Mucosa of descending colon (tissue), 3 donors: ENCODE results near the gene CD63. TPM values are rescaled to one million over a fixed set of nuclear protein-coding genes. Genes with fewer than 3 reads are reported as not detected.

Source experiments
- ATAC-seq: fragments of 200-7000 bp; cut with Tn5 transposase; one replicate; pipeline ENCODE4 v1.9.1; 2020; ENCODE audit warnings: mild to moderate bottlenecking, moderate library complexity
- DNase-seq, 3 donors: peaks; one replicate each; pipeline ENCODE4 v3.0.0-alpha.2; 2020
- H3K36me3 ChIP-seq: fragments of 200-600 bp; one replicate; pipeline ENCODE4 v1.8.0; 2021; ENCODE audit warnings: low read depth, mild to moderate bottlenecking
- H3K4me1 ChIP-seq: fragments of 200-600 bp; one replicate; pipeline ENCODE4 v1.8.0; 2021; ENCODE audit warnings: low read depth, mild to moderate bottlenecking
- H3K4me3 ChIP-seq: fragments of 200-600 bp; one replicate; pipeline ENCODE4 v1.8.0; 2021; ENCODE audit warnings: mild to moderate bottlenecking
- H3K9me3 ChIP-seq: fragments of 200-600 bp; one replicate; pipeline ENCODE4 v1.8.0; 2021; ENCODE audit warnings: mild to moderate bottlenecking
- intact Hi-C, 2 donors: fragments of 100-400 bp; cut with DNase I in 1 of 2; cut with micrococcal nuclease in 1 of 2; formaldehyde crosslinking; loops; one replicate each; pipeline versions ENCODE4 v1.11.0 to v1.11.1; 2022; cut with DNase I, micrococcal nuclease
- total RNA-seq, 3 donors: library from RNA; stranded (reverse); fragmentation: NEBNext Ultra II Directional in 2 of 3; extraction: Animal tissue kit (Norgen Biotek cat#: 25700) in 2 of 3; gene quantifications; one replicate each; pipeline versions ENCODE4 v1.2.1 to v1.2.4, GENCODE V29; 2021 to 2023
- TF ChIP-seq, protein P1 (sequence below): fragments of 200-600 bp; IDR thresholded peaks from one replicate; pipeline ENCODE4 v1.8.0; 2022; ENCODE audit warnings: antibody characterized with exemption, mild to moderate bottlenecking
- donor health status: DM: no; HTN: no; CAD: no; lungs with moderate emphysema.
- donor health status: DM: no; HTN: no; CAD: no.
- donor health status: DM: no; HTN: yes; CAD: no.

CD63 gene
- total RNA-seq, 3 donors from 2014 or later = 992 to 1,177 (median 1,016) TPM

DNA sequence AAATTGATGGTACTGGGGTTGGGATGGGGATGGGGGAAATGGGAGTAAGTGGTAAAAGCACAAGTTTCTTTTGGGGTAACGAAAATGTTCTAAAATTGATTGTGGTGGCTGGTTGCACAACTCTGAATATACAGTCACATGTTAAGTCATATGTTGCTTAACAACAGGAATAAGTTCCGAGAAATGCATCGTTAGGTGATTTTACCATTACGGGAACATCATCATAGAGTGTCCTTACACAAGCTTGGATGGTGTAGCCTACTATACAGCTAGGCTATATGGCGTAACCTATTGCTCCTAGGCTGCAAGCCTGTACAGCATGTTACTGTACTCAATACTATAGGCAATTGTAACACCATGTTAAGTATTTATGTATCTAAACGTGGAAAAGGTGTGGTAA, 52.1 kb downstream of the CD63 start:
- TF ChIP-seq, protein P1, sequence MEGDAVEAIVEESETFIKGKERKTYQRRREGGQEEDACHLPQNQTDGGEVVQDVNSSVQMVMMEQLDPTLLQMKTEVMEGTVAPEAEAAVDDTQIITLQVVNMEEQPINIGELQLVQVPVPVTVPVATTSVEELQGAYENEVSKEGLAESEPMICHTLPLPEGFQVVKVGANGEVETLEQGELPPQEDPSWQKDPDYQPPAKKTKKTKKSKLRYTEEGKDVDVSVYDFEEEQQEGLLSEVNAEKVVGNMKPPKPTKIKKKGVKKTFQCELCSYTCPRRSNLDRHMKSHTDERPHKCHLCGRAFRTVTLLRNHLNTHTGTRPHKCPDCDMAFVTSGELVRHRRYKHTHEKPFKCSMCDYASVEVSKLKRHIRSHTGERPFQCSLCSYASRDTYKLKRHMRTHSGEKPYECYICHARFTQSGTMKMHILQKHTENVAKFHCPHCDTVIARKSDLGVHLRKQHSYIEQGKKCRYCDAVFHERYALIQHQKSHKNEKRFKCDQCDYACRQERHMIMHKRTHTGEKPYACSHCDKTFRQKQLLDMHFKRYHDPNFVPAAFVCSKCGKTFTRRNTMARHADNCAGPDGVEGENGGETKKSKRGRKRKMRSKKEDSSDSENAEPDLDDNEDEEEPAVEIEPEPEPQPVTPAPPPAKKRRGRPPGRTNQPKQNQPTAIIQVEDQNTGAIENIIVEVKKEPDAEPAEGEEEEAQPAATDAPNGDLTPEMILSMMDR = no peak
- DNase-seq = no peak
- Histone ChIP-seq H3K4me1 (peaks cover 6% of the 10 kb centered on the region), H3K4me3 (no peak overlapping the region), H3K36me3 (no peaks in the 10 kb centered on the region), H3K9me3 (no peaks in the 10 kb centered on the region)
- intact Hi-C loops = no loop called here
- no peak for ATAC-seq

DNA sequence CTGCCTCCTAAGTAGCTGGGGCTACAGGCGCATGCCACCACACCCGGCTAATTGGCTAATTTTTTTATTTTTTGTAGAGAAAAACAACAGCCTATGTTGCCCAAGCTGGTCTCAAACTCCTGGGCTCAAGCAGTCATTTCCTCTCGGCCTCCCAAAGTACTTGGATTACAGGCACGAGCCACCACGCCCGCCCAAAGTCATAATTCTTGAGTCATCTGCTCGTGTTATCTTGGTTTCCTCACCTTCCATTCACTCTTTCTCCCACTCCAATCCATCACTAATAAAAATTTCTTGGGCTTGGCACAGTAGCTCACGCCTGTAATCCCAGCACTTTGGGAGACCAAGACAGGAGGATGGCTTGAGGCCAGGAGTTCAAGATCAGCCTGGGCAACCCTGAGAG, 53.1 kb downstream of the CD63 start:
- peak; percentile 72 for ATAC-seq
- H3K9me3 ChIP-seq = no peaks in the 10 kb centered on the region
- intact Hi-C loops = no loop called here

More for the DNA sequence above, 53.1 kb downstream of the CD63 start:
- TF ChIP-seq, protein P1 = no peak
- Histone ChIP-seq H3K4me3 (no peak overlapping the region), H3K36me3 (no peaks in the 10 kb centered on the region), H3K4me1 (peaks cover 10% of the 10 kb centered on the region)
- DNase-seq = peak in 2 of 3 donors; percentile 33 to 45

Other genes starting within 250 kb of the CD63 start
- not detected for gene OR6C68, start 236.6 kb downstream of the CD63 start, total RNA-seq
- gene OR6C4, start 179.4 kb downstream of the CD63 start, total RNA-seq = not detected
- gene OR2AP1, start 156.5 kb downstream of the CD63 start, total RNA-seq = not detected
- not detected for gene OR10P1, start 92.1 kb downstream of the CD63 start, total RNA-seq
- gene ITGA7, start 21.1 kb downstream of the CD63 start, total RNA-seq = 100 to 1,000 TPM in 1 of 3 donors, 10 to 100 TPM in 2; 16.5 to 449 (median 46.0) TPM
- gene BLOC1S1, start 13.0 kb downstream of the CD63 start, total RNA-seq = 100 to 1,000 TPM; 201 to 285 (median 241) TPM
- 10 to 100 TPM; 21.5 to 48.1 (median 35.8) TPM for gene RDH5, start 8.6 kb downstream of the CD63 start, total RNA-seq
- 10 to 100 TPM in 1 of 3 donors, 1 to 10 TPM in 2; 1.0 to 13.8 (median 2.8) TPM for gene GDF11, start 14.1 kb upstream of the CD63 start, total RNA-seq
- 10 to 100 TPM; 38.7 to 45.9 (median 41.3) TPM for gene SARNP, start 88.7 kb upstream of the CD63 start, total RNA-seq
- 10 to 100 TPM; 42.1 to 97.8 (median 74.2) TPM for gene ORMDL2, start 89.0 kb upstream of the CD63 start, total RNA-seq
- 10 to 100 TPM; 26.6 to 30.8 (median 27.7) TPM for gene DNAJC14, start 100.6 kb upstream of the CD63 start, total RNA-seq
- gene MMP19, start 113.9 kb upstream of the CD63 start, total RNA-seq = 1 to 10 TPM; 1.7 to 6.6 (median 5.0) TPM
- 10 to 100 TPM; 29.7 to 48.8 (median 45.7) TPM for gene PYM1, start 198.9 kb upstream of the CD63 start, total RNA-seq
- 100 to 1,000 TPM in 1 of 3 donors, 10 to 100 TPM in 2; 82.6 to 148 (median 97.0) TPM for gene DGKA, start 202.2 kb upstream of the CD63 start, total RNA-seq
- gene PMEL, start 237.0 kb upstream of the CD63 start, total RNA-seq = 1 to 10 TPM; 1.3 to 4.4 (median 3.4) TPM
- gene CDK2, start 237.8 kb upstream of the CD63 start, total RNA-seq = 10 to 100 TPM; 17.1 to 22.1 (median 20.8) TPM
- gene RAB5B, start 245.1 kb upstream of the CD63 start, total RNA-seq = 100 to 1,000 TPM; 131 to 179 (median 173) TPM